B cell (primary cell): ENCODE results near the gene EXOC3L1. TPM values are rescaled to one million over a fixed set of nuclear protein-coding genes. Genes with fewer than 3 reads are reported as not detected.

Experiments
- ATAC-seq: fragments of 200-7000 bp; cut with Tn5 transposase; one replicate; pipeline ENCODE4 v1.10.0; 2021; ENCODE audit warnings: low read depth, mild to moderate bottlenecking, moderate number of reproducible peaks, moderate library complexity
- CTCF ChIA-PET: fragments of 350-600 bp; sonication (Branson Sonifier 250); formaldehyde crosslinking; loops from one replicate; lab custom pipeline; 2021; ENCODE audit warnings: antibody characterized with exemption, inconsistent platforms; lab: Charles Lee
- POLR2A ChIA-PET: fragments of 350-600 bp; sonication (Branson Sonifier 250); formaldehyde crosslinking; loops from one replicate; lab custom pipeline; 2021; ENCODE audit warnings: antibody characterized with exemption; lab: Charles Lee
- DNase-seq: peaks from one replicate; pipeline ENCODE4 v3.0.0; 2013
- H2AFZ ChIP-seq: 2 replicates; pipeline ENCODE4 v1.6.1; 2012; ENCODE audit warnings: mild to moderate bottlenecking, low read depth, low read length; ENCODE audit not compliant: insufficient read depth, poor library complexity, severe bottlenecking
- H3K27ac ChIP-seq, 2 donors: 1 replicate in 1 of 2; 2 replicates in 1 of 2; pipeline ENCODE4 v1.5.1; 2012 to 2013; ENCODE audit warnings: low read length in 2 of 2, mild to moderate bottlenecking in 2 of 2, moderate library complexity in 1 of 2
- H3K27me3 ChIP-seq, 4 experiments: fragments of 200-600 bp in 1 of 4; sonication (generic) in 1 of 4; replicated peaks in 1 of 4; 1 replicate in 2 of 4; 2 replicates in 2 of 4; pipeline versions ENCODE4 v1.6.1 to v1.7.0; 2013 to 2016; ENCODE audit warnings: low read length in 3 of 4, mild to moderate bottlenecking in 2 of 4, mixed read lengths in 1 of 4, moderate library complexity in 1 of 4; ENCODE audit not compliant: insufficient read depth in 4 of 4, control insufficient read depth in 3 of 4; ENCODE audit errors: control extremely low read depth in 1 of 4
- H3K36me3 ChIP-seq, 2 experiments: replicated peaks in 1 of 2; 1 replicate in 1 of 2; 2 replicates in 1 of 2; pipeline versions ENCODE4 v1.6.1 to v1.7.1; 2013; ENCODE audit warnings: low read length in 1 of 2; ENCODE audit not compliant: insufficient read depth in 2 of 2, control insufficient read depth in 1 of 2; ENCODE audit errors: control extremely low read depth in 1 of 2, extremely low read depth in 1 of 2
- H3K4me1 ChIP-seq, 2 donors: fragments of 200-600 bp in 1 of 2; sonication (generic) in 1 of 2; 1 replicate in 1 of 2; 2 replicates in 1 of 2; pipeline versions ENCODE4 v1.5.1 to v1.6.1; 2013 to 2017; ENCODE audit warnings: low read length in 2 of 2; ENCODE audit not compliant: control insufficient read depth in 2 of 2, insufficient read depth in 2 of 2
- H3K4me2 ChIP-seq: replicated peaks from 2 replicates; pipeline ENCODE3; 2012; ENCODE audit warnings: mild to moderate bottlenecking, low read depth, low read length; ENCODE audit not compliant: poor library complexity, severe bottlenecking
- H3K4me3 ChIP-seq, 5 experiments: fragments of 200-600 bp in 1 of 5; sonication (generic) in 1 of 5; 1 replicate in 3 of 5; 2 replicates in 2 of 5; pipeline versions ENCODE4 v1.5.1 to v1.7.0; 2011 to 2016; ENCODE audit warnings: low read length in 4 of 5, mild to moderate bottlenecking in 4 of 5, low read depth in 2 of 5, control low read depth in 1 of 5, moderate library complexity in 1 of 5; ENCODE audit not compliant: insufficient read depth in 1 of 5; ENCODE audit errors: control extremely low read depth in 1 of 5, extremely low read depth in 1 of 5
- H3K79me2 ChIP-seq: fragments of 200-600 bp; sonication (generic); one replicate; pipeline ENCODE4 v1.6.0; 2016; ENCODE audit warnings: low read length; ENCODE audit not compliant: control insufficient read depth, insufficient read depth
- H3K9ac ChIP-seq: fragments of 200-600 bp; sonication (generic); 2 replicates; pipeline ENCODE4 v1.6.1; 2017; ENCODE audit warnings: mild to moderate bottlenecking, low read length, moderate library complexity
- H3K9me3 ChIP-seq, 3 donors: one replicate each; pipeline versions ENCODE4 v1.6.1 to v1.7.1; 2013; ENCODE audit warnings: low read length in 2 of 3; ENCODE audit not compliant: control insufficient read depth in 2 of 3, insufficient read depth in 1 of 3; ENCODE audit errors: control extremely low read depth in 1 of 3
- H4K20me1 ChIP-seq: 2 replicates; pipeline ENCODE4 v1.6.0; 2012; ENCODE audit warnings: mild to moderate bottlenecking, low read length; ENCODE audit not compliant: insufficient read depth, control insufficient read depth, poor library complexity, severe bottlenecking
- H3K27ac Mint-ChIP-seq: one replicate; pipeline ENCODE4 v1.8.0; 2021; ENCODE audit warnings: mixed read lengths
- H3K27me3 Mint-ChIP-seq: one replicate; pipeline ENCODE4 v1.8.0; 2021; ENCODE audit warnings: mixed read lengths
- H3K4me1 Mint-ChIP-seq: one replicate; pipeline ENCODE4 v1.8.0; 2021; ENCODE audit warnings: mixed read lengths
- H3K4me3 Mint-ChIP-seq: one replicate; pipeline ENCODE4 v1.8.0; 2021; ENCODE audit warnings: mixed read lengths
- H3K9me3 Mint-ChIP-seq: one replicate; pipeline ENCODE4 v1.8.0; 2022; ENCODE audit warnings: mixed read lengths; ENCODE audit not compliant: insufficient read depth
- EZH2 ChIP-seq: IDR thresholded peaks from 2 replicates; pipeline ENCODE4 v1.6.1; 2012; ENCODE audit warnings: borderline replicate concordance, low read depth, mild to moderate bottlenecking, moderate library complexity, low read length; ENCODE audit not compliant: insufficient read depth, poor library complexity, severe bottlenecking
- WGBS: methylation state at CpG from one replicate; pipeline ENCODE4 v1.1.5; 2013; ENCODE audit warnings: missing lambda C conversion rate; ENCODE audit not compliant: insufficient coverage; 5-methylcytosine and 5-hydroxymethylcytosine counted together
- intact Hi-C: fragments of 100-400 bp; cut with micrococcal nuclease; formaldehyde crosslinking; loops from one replicate; pipeline ENCODE4 v1.10.0; 2022
- polyA plus RNA-seq: library from polyadenylated mRNA; depleted of rRNA; stranded (reverse); fragments of >200 nt; gene quantifications from 2 replicates; pipeline ENCODE4 v1.2.3, GENCODE V29; 2012
- total RNA-seq, 2 donors: library from RNA; stranded (reverse); fragments of 120-200 nt in 1 of 2; gene quantifications; 1 replicate in 1 of 2; 2 replicates in 1 of 2; pipeline versions ENCODE4 v1.2.3 to v1.2.4, GENCODE V29; 2013 to 2022
- TF ChIP-seq, protein P1 (sequence below): fragments of 200-600 bp; IDR thresholded peaks from one replicate; pipeline ENCODE4 v1.8.0; 2022; ENCODE audit warnings: antibody characterized with exemption, mild to moderate bottlenecking

The EXOC3L1 gene
- total and polyA plus RNA-seq, 2 donors (not counting 1 experiment from before 2014, with no cell fraction given): not detected

DNA sequence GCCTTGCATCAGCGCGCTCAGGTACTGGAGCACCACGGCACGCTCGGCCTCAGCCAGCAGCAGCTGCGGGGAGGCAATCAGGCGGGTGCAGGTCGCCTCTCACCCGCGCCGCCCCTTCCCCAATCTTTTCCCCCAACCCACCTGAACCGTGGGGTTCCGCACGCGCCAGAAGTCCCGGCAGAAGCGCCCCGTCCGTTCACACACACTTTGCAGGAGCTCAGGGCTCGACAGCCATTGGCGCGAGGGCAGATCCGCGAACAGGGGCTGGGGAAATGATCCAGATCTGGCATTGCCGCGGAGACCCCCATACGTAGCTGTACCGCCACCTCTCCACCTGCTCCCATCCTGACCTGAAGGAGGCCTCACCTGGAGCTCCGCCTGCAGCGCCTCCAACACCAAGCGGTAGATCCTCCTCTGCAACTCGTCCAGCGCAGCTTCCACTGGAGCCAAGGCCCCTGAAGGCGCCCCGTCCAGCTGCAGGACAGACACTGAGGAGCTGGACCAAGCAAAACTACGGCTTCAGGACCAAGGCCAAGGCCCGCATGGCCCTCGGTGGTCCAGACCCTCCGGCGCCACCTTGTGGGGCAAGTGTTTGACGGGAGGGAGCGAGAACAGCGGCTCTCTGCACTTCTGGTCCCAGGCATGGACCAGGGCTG, 4.8 kb downstream of the EXOC3L1 start:
- H3K9ac ChIP-seq: no peak overlapping the region
- no peaks in the 10 kb centered on the region for H3K36me3 ChIP-seq
- H3K4me1 ChIP-seq: peaks cover 20 to 22% of the 10 kb centered on the region in 2 donors
- ChIA-PET CTCF (interaction anchor here (0.7 to 2.5 kb wide), 27 partner anchors 8 to 296 kb away, joined by 3 to 27 read pairs (median 5); partner anchors contain the start of genes ATP6V0D1, FBXL8, FHOD1 and NOL3), POLR2A (interaction anchor here (0.6 kb wide), 1 partner anchor 56 kb away, joined by 3 read pairs; no protein-coding TSS in a partner anchor)
- TF ChIP-seq, protein P1, sequence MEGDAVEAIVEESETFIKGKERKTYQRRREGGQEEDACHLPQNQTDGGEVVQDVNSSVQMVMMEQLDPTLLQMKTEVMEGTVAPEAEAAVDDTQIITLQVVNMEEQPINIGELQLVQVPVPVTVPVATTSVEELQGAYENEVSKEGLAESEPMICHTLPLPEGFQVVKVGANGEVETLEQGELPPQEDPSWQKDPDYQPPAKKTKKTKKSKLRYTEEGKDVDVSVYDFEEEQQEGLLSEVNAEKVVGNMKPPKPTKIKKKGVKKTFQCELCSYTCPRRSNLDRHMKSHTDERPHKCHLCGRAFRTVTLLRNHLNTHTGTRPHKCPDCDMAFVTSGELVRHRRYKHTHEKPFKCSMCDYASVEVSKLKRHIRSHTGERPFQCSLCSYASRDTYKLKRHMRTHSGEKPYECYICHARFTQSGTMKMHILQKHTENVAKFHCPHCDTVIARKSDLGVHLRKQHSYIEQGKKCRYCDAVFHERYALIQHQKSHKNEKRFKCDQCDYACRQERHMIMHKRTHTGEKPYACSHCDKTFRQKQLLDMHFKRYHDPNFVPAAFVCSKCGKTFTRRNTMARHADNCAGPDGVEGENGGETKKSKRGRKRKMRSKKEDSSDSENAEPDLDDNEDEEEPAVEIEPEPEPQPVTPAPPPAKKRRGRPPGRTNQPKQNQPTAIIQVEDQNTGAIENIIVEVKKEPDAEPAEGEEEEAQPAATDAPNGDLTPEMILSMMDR: peak; percentile 85
- no peak for TF ChIP-seq EZH2
- peaks cover 0 to 31% (median 6%) of the 10 kb centered on the region in 4 experiments for H3K27me3 ChIP-seq
- Mint-ChIP-seq H3K9me3 (no peaks in the 10 kb centered on the region), H3K4me1 (peaks cover 13% of the 10 kb centered on the region), H3K27ac (peak overlapping the region; percentile 82), H3K4me3 (peak overlapping the region; percentile 93), H3K27me3 (peaks cover 11% of the 10 kb centered on the region)
- 20% methylated on average over 43 of the region's 43 CpGs for WGBS
- H2AFZ ChIP-seq: peak overlapping the region; percentile 88
- H3K79me2 ChIP-seq: no peaks in the 10 kb centered on the region
- H3K4me2 ChIP-seq: peak overlapping the region; percentile 99
- H3K9me3 ChIP-seq: peaks cover 0 to 3% (median 0%) of the 10 kb centered on the region in 3 donors
- peak; percentile 9 for ATAC-seq
- no peak overlapping the region for H3K27ac ChIP-seq
- peak; percentile 87 for DNase-seq
- no peaks in the 10 kb centered on the region for H4K20me1 ChIP-seq
- H3K4me3 ChIP-seq: peak overlapping the region in 2 of 5 experiments; percentile 69 to 95
- intact Hi-C loops: loop anchor here (1.0 to 2.0 kb wide), 4 partner anchors 62 to 238 kb away; partner anchors contain the start of genes FHOD1 and PHAF1
